ENCODE results near the gene ADCY1. TPM values are rescaled to one million over a fixed set of nuclear protein-coding genes. Genes with fewer than 3 reads are reported as not detected.

Gene ADCY1
- total RNA-seq, 1 experiment from 2014 or later = 0.71 TPM

DNA sequence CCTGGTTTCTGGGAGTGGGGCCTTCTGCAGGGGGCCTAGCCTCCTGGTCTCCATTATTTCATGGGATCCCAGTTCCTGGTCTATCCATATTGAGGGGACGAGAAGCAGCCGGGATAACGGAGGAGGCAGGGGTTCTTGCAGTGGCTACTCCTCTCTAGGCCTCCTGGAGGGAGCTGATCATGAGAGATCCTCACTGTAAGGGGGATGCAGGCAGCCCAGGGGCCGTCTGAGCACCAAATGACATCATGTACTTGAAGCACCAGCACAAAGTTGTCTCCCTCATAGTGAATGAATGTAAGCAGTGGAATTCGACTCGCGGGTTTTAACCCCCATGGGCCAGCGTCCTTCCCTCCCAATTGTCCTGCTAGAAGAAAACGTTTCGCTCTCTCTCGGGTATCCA is 964 bp upstream of the ADCY1 start:
- no peak for DNase-seq (ENCODE audit: low spot score)
- ChIA-PET POLR2A (ENCODE audit: low non-redundant PET) (no interaction called here), CTCF (no interaction called here)
- no TSS peak for BruUV-seq (replicated peaks)
- intact Hi-C loops (cut with micrococcal nuclease; ENCODE audit: unreplicated experiment) = no loop called here
- Histone ChIP-seq H3K36me3 (ENCODE audit: insufficient read depth, low read length, poor library complexity, severe bottlenecking) (no peaks in the 10 kb centered on the region), H3K27me3 (replicated peaks; ENCODE audit: insufficient read depth, low read depth, low read length, poor library complexity) (peaks cover 58% of the 10 kb centered on the region), H3K9me3 (ENCODE audit: low read depth, low read length, poor library complexity, severe bottlenecking) (no peaks in the 10 kb centered on the region), H3K27ac (ENCODE audit: low read depth, low read length, poor library complexity, severe bottlenecking) (no peak overlapping the region), H3K4me1 (ENCODE audit: insufficient read depth, low read length, poor library complexity, severe bottlenecking) (no peaks in the 10 kb centered on the region), H3K4me3 (ENCODE audit: low read depth, low read length, poor library complexity, severe bottlenecking) (no peak overlapping the region)
- TF ChIP-seq, protein P1, sequence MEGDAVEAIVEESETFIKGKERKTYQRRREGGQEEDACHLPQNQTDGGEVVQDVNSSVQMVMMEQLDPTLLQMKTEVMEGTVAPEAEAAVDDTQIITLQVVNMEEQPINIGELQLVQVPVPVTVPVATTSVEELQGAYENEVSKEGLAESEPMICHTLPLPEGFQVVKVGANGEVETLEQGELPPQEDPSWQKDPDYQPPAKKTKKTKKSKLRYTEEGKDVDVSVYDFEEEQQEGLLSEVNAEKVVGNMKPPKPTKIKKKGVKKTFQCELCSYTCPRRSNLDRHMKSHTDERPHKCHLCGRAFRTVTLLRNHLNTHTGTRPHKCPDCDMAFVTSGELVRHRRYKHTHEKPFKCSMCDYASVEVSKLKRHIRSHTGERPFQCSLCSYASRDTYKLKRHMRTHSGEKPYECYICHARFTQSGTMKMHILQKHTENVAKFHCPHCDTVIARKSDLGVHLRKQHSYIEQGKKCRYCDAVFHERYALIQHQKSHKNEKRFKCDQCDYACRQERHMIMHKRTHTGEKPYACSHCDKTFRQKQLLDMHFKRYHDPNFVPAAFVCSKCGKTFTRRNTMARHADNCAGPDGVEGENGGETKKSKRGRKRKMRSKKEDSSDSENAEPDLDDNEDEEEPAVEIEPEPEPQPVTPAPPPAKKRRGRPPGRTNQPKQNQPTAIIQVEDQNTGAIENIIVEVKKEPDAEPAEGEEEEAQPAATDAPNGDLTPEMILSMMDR (conservative IDR thresholded peaks at IDR 0.05; ENCODE audit: low read depth, low read length) = no peak
- no peak for TF ChIP-seq EZH2 (IDR thresholded peaks at IDR 0.05; ENCODE audit: borderline replicate concordance, low read depth, low read length, poor library complexity, severe bottlenecking)

DNA sequence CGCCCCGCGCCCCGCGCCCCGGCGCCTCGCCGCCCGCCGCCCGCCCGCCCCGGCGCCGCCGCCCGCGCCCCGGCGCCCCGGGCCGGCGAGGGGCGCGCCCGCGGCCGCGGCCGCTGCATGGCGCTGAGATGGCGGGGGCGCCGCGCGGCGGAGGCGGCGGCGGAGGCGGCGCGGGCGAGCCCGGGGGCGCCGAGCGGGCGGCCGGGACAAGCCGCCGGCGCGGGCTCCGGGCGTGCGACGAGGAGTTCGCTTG is 174 bp downstream of the ADCY1 start:
- POLR2A ChIA-PET (ENCODE audit: low non-redundant PET) = no interaction called here
- H3K4me1 ChIP-seq (ENCODE audit: insufficient read depth, low read length, poor library complexity, severe bottlenecking) = no peaks in the 10 kb centered on the region
- no TSS peak for BruUV-seq (replicated peaks)
- TF ChIP-seq EZH2 (IDR thresholded peaks at IDR 0.05; ENCODE audit: borderline replicate concordance, low read depth, low read length, poor library complexity, severe bottlenecking) = no peak
- TF ChIP-seq, protein P1 (conservative IDR thresholded peaks at IDR 0.05; ENCODE audit: low read depth, low read length) = no peak
- peak; percentile 47 for DNase-seq (ENCODE audit: low spot score)
- peak overlapping the region; percentile 40 for H3K4me3 ChIP-seq (ENCODE audit: low read depth, low read length, poor library complexity, severe bottlenecking)
- H3K9me3 ChIP-seq (ENCODE audit: low read depth, low read length, poor library complexity, severe bottlenecking) = no peaks in the 10 kb centered on the region
- CTCF ChIA-PET = no interaction called here
- intact Hi-C loops (cut with micrococcal nuclease; ENCODE audit: unreplicated experiment) = no loop called here
- no peaks in the 10 kb centered on the region for H3K36me3 ChIP-seq (ENCODE audit: insufficient read depth, low read length, poor library complexity, severe bottlenecking)
- no peak overlapping the region for H3K27ac ChIP-seq (ENCODE audit: low read depth, low read length, poor library complexity, severe bottlenecking)
- peaks cover 58% of the 10 kb centered on the region for H3K27me3 ChIP-seq (replicated peaks; ENCODE audit: insufficient read depth, low read depth, low read length, poor library complexity)

GRCh38 chr7:45574669-45575500 is 717 bp downstream of the ADCY1 start:
- Histone ChIP-seq H3K27me3 (replicated peaks; ENCODE audit: insufficient read depth, low read depth, low read length, poor library complexity) (peaks cover 58% of the 10 kb centered on the region), H3K4me3 (ENCODE audit: low read depth, low read length, poor library complexity, severe bottlenecking) (peak overlapping the region; percentile 40), H3K36me3 (ENCODE audit: insufficient read depth, low read length, poor library complexity, severe bottlenecking) (no peaks in the 10 kb centered on the region), H3K4me1 (ENCODE audit: insufficient read depth, low read length, poor library complexity, severe bottlenecking) (no peaks in the 10 kb centered on the region), H3K9me3 (ENCODE audit: low read depth, low read length, poor library complexity, severe bottlenecking) (no peaks in the 10 kb centered on the region), H3K27ac (ENCODE audit: low read depth, low read length, poor library complexity, severe bottlenecking) (no peak overlapping the region)
- ChIA-PET POLR2A (ENCODE audit: low non-redundant PET) (no interaction called here), CTCF (interaction anchor here (0.6 kb wide), 1 partner anchor 186 kb away, joined by 8 read pairs; no protein-coding TSS in a partner anchor)
- TF ChIP-seq, protein P1 (conservative IDR thresholded peaks at IDR 0.05; ENCODE audit: low read depth, low read length) = no peak
- TF ChIP-seq EZH2 (IDR thresholded peaks at IDR 0.05; ENCODE audit: borderline replicate concordance, low read depth, low read length, poor library complexity, severe bottlenecking) = peak; percentile 83
- DNase-seq (ENCODE audit: low spot score) = no peak
- no TSS peak for BruUV-seq (replicated peaks)
- intact Hi-C loops (cut with micrococcal nuclease; ENCODE audit: unreplicated experiment) = no loop called here

All from A673 (cell line).